HFF-Myc (cell line): ENCODE data around the gene RREB1.

Experiments
- DNase-seq: peaks from one replicate; pipeline ENCODE4 v3.0.0-alpha.2; 2011; ENCODE audit warnings: low read depth; ENCODE audit errors: extremely low read depth
- H3K4me3 ChIP-seq: replicated peaks from 2 replicates; pipeline ENCODE4 v1.5.1; 2011; ENCODE audit warnings: low read depth, mild to moderate bottlenecking, control low read depth, low read length
- CTCF ChIP-seq: IDR thresholded peaks from 2 replicates; pipeline ENCODE4 v1.5.1; 2012; ENCODE audit warnings: mild to moderate bottlenecking, low read depth, low read length, control low read depth; ENCODE audit errors: missing control alignments

Gene RREB1

GRCh38 chr6:7107578-7108195 is at the start of gene RREB1:
Gene RREB1 (plus strand): TSS chr6:7107961. CDS start chr6:7181912, 73,951 bp downstream.
- no peak for DNase-seq
- no peak for TF ChIP-seq CTCF
- peak within 1 kb of the TSS; percentile 97 for H3K4me3 ChIP-seq

GRCh38 chr6:7058250-7058923 is 49.4 kb upstream of the RREB1 start:
- TF ChIP-seq CTCF = no peak
- peak; percentile 85 for DNase-seq
- no peak overlapping the region for H3K4me3 ChIP-seq

- no peak for DNase-seq
- no peak for TF ChIP-seq CTCF
- H3K4me3 ChIP-seq = no peak overlapping the region
These were observed 46.8 kb upstream of the RREB1 start for GRCh38 chr6:7060769-7061516.

GRCh38 chr6:7062451-7063162 is 45.2 kb upstream of the RREB1 start:
- DNase-seq = no peak
- H3K4me3 ChIP-seq = no peak overlapping the region
- no peak for TF ChIP-seq CTCF

GRCh38 chr6:7067305-7067704 is 40.5 kb upstream of the RREB1 start:
- no peak overlapping the region for H3K4me3 ChIP-seq
- TF ChIP-seq CTCF = no peak
- no peak for DNase-seq

GRCh38 chr6:7071405-7071804 is 36.4 kb upstream of the RREB1 start:
- DNase-seq = no peak
- no peak for TF ChIP-seq CTCF

More at GRCh38 chr6:7071405-7071804, 36.4 kb upstream of the RREB1 start:
- no peak overlapping the region for H3K4me3 ChIP-seq
